ENCODE data around the gene WDFY3.

The WDFY3 gene

GRCh38 chr4:84966382-84967242, at the start of gene WDFY3:
Gene WDFY3, minus strand, starts transcription at chr4:84966690. Its CDS starts 106,099 bp downstream, at chr4:84860591.
- peak; percentile 76 for DNase-seq

- no peak for DNase-seq
Observed at GRCh38 chr4:85005865-85006377, 39.4 kb upstream of the WDFY3 start.

GRCh38 chr4:85000343-85000742, 33.9 kb upstream of the WDFY3 start:
- no peak for DNase-seq

- DNase-seq = no peak
Observed at GRCh38 chr4:84995386-84995785, 28.9 kb upstream of the WDFY3 start.

GRCh38 chr4:84994280-84994679, 27.8 kb upstream of the WDFY3 start:
- no peak for DNase-seq

GRCh38 chr4:84985952-84986351, 19.5 kb upstream of the WDFY3 start:
- no peak for DNase-seq

- DNase-seq = no peak
Observed at GRCh38 chr4:84977396-84977795, 10.9 kb upstream of the WDFY3 start.

GRCh38 chr4:84973856-84974255, 7.4 kb upstream of the WDFY3 start:
- no peak for DNase-seq

- DNase-seq = peak; percentile 26
Observed at GRCh38 chr4:84971319-84971932, 4.9 kb upstream of the WDFY3 start.

GRCh38 chr4:84968925-84969324, 2.4 kb upstream of the WDFY3 start:
- peak; percentile 54 for DNase-seq

- no peak for DNase-seq
Observed at GRCh38 chr4:84967243-84967690, 777 bp upstream of the WDFY3 start.

- DNase-seq = no peak
Observed at GRCh38 chr4:84965553-84966381, 723 bp downstream of the WDFY3 start.

- DNase-seq = no peak
Observed at GRCh38 chr4:84964995-84965552, 1.4 kb downstream of the WDFY3 start.

- no peak for DNase-seq
Observed at GRCh38 chr4:84962102-84962501, 4.4 kb downstream of the WDFY3 start.

- DNase-seq = no peak
Observed at GRCh38 chr4:84958434-84958833, 8.1 kb downstream of the WDFY3 start.

GRCh38 chr4:84957514-84958420, 8.7 kb downstream of the WDFY3 start:
- DNase-seq = no peak

- peak; percentile 57 for DNase-seq
Observed at GRCh38 chr4:84956014-84956413, 10.5 kb downstream of the WDFY3 start.

- no peak for DNase-seq
Observed at GRCh38 chr4:84954982-84955567, 11.4 kb downstream of the WDFY3 start.

- no peak for DNase-seq
Observed at GRCh38 chr4:84952776-84953175, 13.7 kb downstream of the WDFY3 start.

GRCh38 chr4:84952004-84952403, 14.5 kb downstream of the WDFY3 start:
- DNase-seq = no peak

GRCh38 chr4:84948056-84948455, 18.4 kb downstream of the WDFY3 start:
- DNase-seq = no peak

Measured in DMS153 (cell line).